ENCODE measurements around the gene BAIAP2. TPM values are rescaled to one million over a fixed set of nuclear protein-coding genes. Genes with fewer than 3 reads are reported as not detected.

Gene BAIAP2
- total RNA-seq, 1 donor from 2014 or later: 101 TPM

- no peak for DNase-seq (ENCODE audit: low spot score)
Measured at GRCh38 chr17:81052199-81052997, 17.4 kb downstream of the BAIAP2 start.

DNA sequence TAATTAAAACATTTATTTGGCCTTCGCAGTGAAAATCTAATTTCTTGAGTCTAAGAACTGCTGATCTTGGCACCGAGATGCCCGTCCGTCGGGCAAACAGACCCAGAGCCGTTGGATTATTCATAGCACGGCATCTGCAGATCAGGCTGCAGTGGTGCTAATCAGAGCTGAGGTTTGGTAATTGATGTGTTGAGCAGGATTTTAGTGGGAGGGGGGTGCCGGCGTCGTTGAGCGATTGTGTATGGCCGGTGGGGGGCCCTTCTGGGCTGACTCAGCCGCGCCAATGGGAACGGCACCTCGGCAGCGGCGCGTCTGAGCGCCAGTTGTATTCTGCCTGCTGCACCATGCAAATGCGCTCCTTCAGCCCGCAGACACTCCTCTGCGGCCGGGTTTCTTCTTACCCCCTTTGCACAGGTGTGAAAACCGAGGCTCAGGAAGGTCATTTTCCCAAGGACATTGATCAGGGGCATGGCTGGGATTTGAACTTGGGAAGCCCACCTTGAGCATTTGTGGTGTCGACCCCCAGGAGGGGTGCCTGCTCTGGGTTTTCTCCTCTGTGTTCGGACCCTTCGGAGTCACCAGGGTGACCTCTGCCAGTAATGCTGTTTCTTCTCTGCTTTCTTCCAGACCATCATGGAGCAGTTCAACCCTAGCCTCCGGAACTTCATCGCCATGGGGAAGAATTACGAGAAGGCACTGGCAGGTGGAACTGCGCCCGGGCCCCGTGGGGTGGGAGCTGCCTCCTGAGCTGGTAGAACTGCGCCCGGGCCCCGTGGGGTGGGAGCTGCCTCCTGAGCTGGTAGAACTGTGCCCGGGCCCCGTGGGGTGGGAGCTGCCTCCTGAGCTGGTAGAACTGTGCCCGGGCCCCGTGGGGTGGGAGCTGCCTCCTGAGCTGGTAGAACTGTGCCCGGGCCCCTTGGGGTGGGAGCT is 18.4 kb downstream of the BAIAP2 start:
- DNase-seq (ENCODE audit: low spot score): no peak

DNA sequence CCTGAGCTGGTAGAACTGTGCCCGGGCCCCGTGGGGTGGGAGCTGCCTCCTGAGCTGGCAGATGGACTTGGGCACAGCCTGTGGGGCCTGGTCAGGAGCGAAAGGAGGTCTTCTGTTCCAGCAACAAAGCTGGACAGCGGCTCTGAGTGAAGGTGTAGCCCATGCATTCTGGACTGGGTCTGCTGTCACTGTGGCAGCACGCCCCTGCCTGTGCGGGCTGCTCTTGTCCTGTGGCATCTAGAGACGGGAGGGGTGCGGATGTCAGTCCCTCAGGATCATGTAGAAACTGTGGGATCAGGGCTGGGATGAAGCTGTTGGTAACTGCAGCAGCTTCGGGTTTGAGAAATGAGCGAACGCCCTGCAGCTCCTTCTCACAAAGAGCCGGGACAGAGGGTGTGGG is 19.4 kb downstream of the BAIAP2 start:
- DNase-seq (ENCODE audit: low spot score): no peak

GRCh38 chr17:81054881-81055370 is 20.0 kb downstream of the BAIAP2 start:
- DNase-seq (ENCODE audit: low spot score): no peak

DNA sequence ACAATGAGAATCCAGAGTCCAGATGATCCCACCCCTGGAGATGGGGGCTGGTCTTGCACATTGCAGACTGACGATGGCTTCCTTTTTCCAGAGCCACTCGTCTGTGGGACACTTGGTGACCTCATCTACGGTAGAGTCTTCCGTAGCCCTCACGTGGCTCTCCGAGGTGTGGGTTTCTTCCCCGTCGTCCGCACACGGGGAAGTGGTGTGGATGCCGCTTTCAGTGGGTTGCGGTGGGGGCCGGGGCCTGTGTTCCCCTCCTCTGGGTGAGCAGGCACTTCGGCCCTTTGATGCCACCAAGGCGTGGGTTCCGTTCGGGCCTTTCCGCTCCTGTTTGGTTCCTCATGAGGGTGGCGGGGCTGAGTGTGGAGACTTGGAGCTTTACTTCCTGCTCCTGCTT is 21.4 kb downstream of the BAIAP2 start:
- no peak for DNase-seq (ENCODE audit: low spot score)

GRCh38 chr17:81057079-81057730 is 22.3 kb downstream of the BAIAP2 start:
- DNase-seq (ENCODE audit: low spot score): peak; percentile 63

- DNase-seq (ENCODE audit: low spot score): no peak
Measured at GRCh38 chr17:81057777-81058176, 22.8 kb downstream of the BAIAP2 start.

DNA sequence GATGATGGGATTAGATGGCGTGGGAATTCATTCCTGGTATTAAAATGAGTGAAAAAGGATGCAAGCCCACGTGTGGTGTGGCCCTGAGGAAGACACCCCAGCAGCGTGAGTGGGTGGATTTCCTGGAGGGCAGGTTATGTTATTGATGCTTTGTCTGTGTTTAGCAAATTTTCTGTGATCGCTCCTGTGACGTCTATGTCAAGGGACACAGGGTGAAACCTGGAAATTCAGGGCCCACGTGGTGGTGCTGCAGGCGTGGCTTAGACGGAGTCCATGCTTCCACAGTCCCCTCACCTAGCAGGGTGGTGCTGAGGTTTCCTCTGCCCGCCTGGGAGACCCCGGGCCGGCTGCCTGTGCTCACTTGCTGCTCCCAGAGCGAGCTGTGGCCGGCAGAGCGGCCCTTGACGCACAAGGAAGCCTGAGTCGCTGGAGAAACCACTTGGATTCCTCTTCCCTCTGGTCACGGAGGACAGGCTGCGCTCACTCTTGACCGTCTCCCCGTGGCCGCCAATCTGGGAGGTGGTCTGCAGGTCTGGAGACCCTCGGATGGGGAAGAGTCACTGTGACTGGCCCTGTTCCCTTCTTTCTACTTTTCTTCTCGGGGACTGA is 23.4 kb downstream of the BAIAP2 start:
- no peak for DNase-seq (ENCODE audit: low spot score)

DNA sequence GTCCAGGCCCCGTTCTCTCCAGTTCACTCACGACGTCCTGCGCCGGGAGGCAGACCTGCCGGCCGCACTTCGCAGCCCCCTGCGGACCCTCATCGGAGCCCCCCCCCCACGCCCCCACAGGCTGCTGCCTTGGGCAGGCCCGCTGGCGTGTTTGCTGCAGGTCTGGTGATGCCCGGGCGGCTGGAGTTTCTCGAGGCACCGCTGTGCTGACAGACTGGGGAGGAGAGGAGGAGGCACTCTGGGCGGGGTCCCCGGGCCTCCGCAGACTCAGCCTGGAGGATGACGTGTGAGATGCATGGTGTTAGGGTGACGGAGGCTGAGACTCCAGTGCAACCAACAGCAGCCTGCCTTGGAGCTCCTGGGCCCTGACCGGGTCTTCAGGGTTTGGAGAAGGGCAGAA is 24.1 kb downstream of the BAIAP2 start:
- DNase-seq (ENCODE audit: low spot score): peak; percentile 53

- DNase-seq (ENCODE audit: low spot score): no peak
Measured at GRCh38 chr17:81060416-81060815, 25.5 kb downstream of the BAIAP2 start.

- DNase-seq (ENCODE audit: low spot score): no peak
Measured at GRCh38 chr17:81061027-81061735, 26.2 kb downstream of the BAIAP2 start.

DNA sequence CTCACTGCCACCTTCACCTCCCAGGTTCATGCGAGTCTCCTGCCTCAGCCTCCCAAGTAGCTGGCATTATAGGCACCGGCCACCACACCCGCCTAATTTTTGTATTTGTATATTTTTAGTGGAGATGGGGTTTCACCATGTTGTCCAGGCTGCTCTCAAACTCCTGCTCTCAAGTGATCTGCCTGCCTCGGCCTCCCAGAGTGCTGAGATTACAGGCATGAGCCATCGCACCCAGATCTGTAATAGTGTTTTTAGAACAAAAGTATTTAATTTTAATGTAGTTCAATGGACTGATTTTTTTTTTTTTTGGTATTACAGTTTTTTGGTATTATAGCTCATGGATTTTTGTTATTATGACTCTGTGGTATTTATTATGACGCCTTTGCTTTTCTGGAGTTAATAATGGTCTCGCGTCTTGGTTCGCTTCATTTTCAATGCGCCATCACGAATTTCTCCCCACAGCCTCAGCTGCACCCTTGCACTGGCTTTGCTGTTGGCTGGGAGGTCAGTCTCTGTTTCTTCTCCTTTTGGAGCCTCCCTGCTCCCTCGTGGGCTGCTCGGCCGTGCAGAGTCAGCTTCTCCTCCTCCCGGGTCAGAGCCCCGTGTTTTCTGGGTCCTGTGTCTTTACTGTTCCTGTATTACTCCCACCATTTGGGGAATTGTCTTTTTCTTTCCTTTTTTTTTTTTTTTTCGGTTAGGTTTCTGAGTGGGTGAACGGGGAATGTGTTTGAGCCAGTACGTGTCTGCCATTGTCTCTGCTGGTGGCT is 27.2 kb downstream of the BAIAP2 start:
- no peak for DNase-seq (ENCODE audit: low spot score)

GRCh38 chr17:81063106-81064093 is 28.4 kb downstream of the BAIAP2 start:
- DNase-seq (ENCODE audit: low spot score): no peak

GRCh38 chr17:81064678-81065475 is 29.9 kb downstream of the BAIAP2 start:
- DNase-seq (ENCODE audit: low spot score): no peak

GRCh38 chr17:81065500-81065899 is 30.5 kb downstream of the BAIAP2 start:
- no peak for DNase-seq (ENCODE audit: low spot score)

GRCh38 chr17:81066072-81066471 is 31.1 kb downstream of the BAIAP2 start:
- peak; percentile 54 for DNase-seq (ENCODE audit: low spot score)

DNA sequence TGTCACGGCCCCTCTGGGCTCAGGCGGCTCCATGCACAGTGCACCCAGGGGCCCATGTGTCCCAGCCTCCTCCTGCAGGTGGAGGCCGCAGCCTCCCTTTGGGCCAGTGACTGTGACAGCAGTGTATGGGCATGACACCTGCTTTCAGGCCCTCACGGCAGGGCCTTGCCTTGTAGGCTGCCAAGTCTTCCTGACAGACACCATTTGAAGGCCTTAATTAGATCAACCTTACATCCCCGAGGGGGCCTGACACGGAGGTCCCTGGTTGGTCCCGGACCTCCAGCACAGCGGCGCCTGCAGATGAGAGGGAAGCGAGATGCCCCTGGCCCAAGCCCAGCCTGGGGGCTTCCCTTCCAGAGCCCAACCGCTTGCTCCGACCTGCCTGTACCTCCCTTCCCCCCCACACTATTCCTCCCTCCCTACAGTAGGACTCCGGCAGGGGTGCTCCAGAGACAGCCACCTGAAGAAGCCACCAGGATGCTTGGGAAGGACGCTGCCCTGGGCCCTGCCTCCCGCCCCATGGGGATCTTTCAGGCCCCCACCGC is 31.9 kb downstream of the BAIAP2 start:
- no peak for DNase-seq (ENCODE audit: low spot score)

GRCh38 chr17:81067391-81067811 is 32.5 kb downstream of the BAIAP2 start:
- DNase-seq (ENCODE audit: low spot score): no peak
